ENCODE measurements around the gene NPHP3. TPM values are rescaled to one million over a fixed set of nuclear protein-coding genes. Genes with fewer than 3 reads are reported as not detected.
"Not testable (repeated sequence)": the region's sequence is repeated elsewhere in the genome, so short reads cannot be mapped to it uniquely, and the experiment has no call there.

Gene NPHP3
- total RNA-seq, 4 donors from 2014 or later: 22.7 to 31.1 (median 26.4) TPM

DNA sequence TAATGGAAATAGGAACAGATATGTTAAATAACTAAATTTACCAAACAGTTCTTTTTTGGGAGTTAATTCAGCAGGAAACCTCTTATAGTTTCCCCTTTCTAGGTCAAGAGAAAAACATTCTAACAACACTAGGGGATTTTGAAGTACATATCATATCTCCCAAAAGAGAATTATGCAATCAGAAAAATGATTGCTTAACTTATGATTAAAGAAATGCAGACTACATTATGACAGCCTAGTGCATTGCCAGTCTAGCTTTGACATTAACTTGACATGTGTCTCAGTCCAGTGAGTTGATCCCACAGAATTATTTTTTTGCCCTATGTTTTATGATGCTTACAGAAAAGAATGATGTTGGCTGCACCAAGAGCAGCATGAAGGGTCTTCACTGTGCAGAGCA is 31.7 kb upstream of the NPHP3 start:
- Histone ChIP-seq H3K4me3 (no peak overlapping the region), H3K9me3 (no peaks in the 10 kb centered on the region), H3K27me3 (no peaks in the 10 kb centered on the region), H3K36me3 (no peaks in the 10 kb centered on the region), H3K4me1 (peaks cover 0 to 10% (median 0%) of the 10 kb centered on the region in 4 donors), H3K27ac (replicated peaks in 1 of 4) (no peak overlapping the region)
- TF ChIP-seq EP300 (IDR thresholded peaks at IDR 0.05): no peak
- TF ChIP-seq POLR2AphosphoS5 (IDR thresholded peaks at IDR 0.05): no peak
- TF ChIP-seq POLR2A (IDR thresholded peaks at IDR 0.05; ENCODE audit: low read depth): no peak
- TF ChIP-seq, protein P1, sequence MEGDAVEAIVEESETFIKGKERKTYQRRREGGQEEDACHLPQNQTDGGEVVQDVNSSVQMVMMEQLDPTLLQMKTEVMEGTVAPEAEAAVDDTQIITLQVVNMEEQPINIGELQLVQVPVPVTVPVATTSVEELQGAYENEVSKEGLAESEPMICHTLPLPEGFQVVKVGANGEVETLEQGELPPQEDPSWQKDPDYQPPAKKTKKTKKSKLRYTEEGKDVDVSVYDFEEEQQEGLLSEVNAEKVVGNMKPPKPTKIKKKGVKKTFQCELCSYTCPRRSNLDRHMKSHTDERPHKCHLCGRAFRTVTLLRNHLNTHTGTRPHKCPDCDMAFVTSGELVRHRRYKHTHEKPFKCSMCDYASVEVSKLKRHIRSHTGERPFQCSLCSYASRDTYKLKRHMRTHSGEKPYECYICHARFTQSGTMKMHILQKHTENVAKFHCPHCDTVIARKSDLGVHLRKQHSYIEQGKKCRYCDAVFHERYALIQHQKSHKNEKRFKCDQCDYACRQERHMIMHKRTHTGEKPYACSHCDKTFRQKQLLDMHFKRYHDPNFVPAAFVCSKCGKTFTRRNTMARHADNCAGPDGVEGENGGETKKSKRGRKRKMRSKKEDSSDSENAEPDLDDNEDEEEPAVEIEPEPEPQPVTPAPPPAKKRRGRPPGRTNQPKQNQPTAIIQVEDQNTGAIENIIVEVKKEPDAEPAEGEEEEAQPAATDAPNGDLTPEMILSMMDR (IDR thresholded peaks at IDR 0.05): no peak
- DNase-seq (ENCODE audit: extremely low spot score): no peak
- intact Hi-C loops (cut with DNase I): no loop called here

DNA sequence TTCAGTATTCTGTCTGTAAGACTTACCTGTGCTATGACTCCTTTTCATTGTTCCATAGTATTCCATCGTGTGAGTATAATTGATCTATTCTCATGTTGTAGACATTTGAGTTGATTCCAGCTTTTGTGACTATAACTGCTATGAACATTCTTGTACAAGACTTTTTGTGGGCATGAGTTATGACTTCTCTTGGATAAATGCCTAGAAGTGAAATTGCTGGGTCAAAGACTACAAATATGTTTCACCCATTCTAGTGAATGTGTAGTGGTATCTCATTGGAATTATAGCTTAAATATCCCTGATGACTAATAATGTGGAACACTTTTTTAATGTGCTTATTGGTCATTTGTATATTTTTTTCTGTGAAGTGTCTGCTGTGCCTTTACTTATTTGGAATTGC is 27.6 kb upstream of the NPHP3 start:
- intact Hi-C loops (cut with DNase I): no loop called here
- 77% methylated on average over 1 of the region's 1 CpG for WGBS
- no peaks in the 10 kb centered on the region for H3K9me3 ChIP-seq
- H3K27me3 ChIP-seq: no peaks in the 10 kb centered on the region
- peaks cover 0 to 10% (median 0%) of the 10 kb centered on the region in 4 donors for H3K4me1 ChIP-seq
- no peak for DNase-seq (ENCODE audit: extremely low spot score)
- no peak overlapping the region for H3K4me3 ChIP-seq
- no peaks in the 10 kb centered on the region for H3K36me3 ChIP-seq
- TF ChIP-seq POLR2A (IDR thresholded peaks at IDR 0.05; ENCODE audit: low read depth) (no peak), POLR2AphosphoS5 (IDR thresholded peaks at IDR 0.05) (no peak), EP300 (IDR thresholded peaks at IDR 0.05) (no peak)
- TF ChIP-seq, protein P1 (IDR thresholded peaks at IDR 0.05): no peak
- H3K27ac ChIP-seq (replicated peaks in 1 of 4): no peak overlapping the region

DNA sequence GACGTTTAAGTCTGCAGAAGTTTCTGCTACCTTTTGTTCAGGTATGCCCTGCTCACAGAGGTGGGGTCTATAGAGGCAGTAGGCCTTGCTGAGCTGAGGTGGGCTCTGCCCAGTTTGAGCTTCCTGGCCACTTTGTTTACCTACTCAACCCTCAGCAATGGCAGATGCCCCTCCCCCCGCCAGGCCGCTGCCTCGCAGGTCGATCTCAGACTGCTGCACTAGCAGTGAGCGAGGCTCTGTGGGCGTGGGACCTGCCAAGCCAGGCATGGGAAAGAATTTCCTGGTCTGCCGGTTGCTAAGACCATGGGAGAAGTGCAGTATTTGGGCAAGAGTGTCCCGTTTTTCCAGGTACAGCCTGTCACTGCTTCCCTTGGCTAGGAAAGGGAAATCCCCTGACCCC is 24.5 kb upstream of the NPHP3 start:
- intact Hi-C loops (cut with DNase I); H3K27me3 ChIP-seq; H3K36me3 ChIP-seq; H3K9me3 ChIP-seq; H3K27ac ChIP-seq (replicated peaks in 1 of 4); H3K4me3 ChIP-seq; H3K4me1 ChIP-seq; DNase-seq (ENCODE audit: extremely low spot score): not testable (repeated sequence)
- 88% methylated on average over 5 of the region's 9 CpGs for WGBS

DNA sequence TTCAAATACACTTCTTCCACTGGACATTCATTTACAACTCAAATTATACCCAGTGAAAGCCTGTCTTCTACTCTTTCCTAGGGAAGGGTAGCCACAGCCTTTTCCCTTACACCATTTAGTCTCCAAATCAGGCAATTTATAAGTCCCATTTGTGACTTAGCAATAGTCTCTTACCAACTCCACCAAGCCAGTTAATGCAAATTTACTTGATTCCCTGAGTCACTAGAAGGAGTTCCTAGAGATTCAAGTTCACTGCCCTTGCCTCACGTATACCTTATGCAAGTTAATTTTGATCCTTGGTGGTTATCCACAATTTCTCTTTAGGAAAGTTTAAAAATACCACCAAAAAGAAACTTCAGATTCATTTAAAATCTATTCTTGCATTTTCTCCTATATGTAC is 16.1 kb upstream of the NPHP3 start:
- H3K4me3 ChIP-seq: no peak overlapping the region
- TF ChIP-seq POLR2A (IDR thresholded peaks at IDR 0.05; ENCODE audit: low read depth) (no peak), EP300 (IDR thresholded peaks at IDR 0.05) (no peak), POLR2AphosphoS5 (IDR thresholded peaks at IDR 0.05) (no peak)
- TF ChIP-seq, protein P1 (IDR thresholded peaks at IDR 0.05): no peak
- H3K27me3 ChIP-seq: no peaks in the 10 kb centered on the region
- H3K27ac ChIP-seq (replicated peaks in 1 of 4): no peak overlapping the region
- intact Hi-C loops (cut with DNase I): no loop called here
- H3K9me3 ChIP-seq: no peaks in the 10 kb centered on the region
- H3K4me1 ChIP-seq: no peaks in the 10 kb centered on the region
- H3K36me3 ChIP-seq: no peaks in the 10 kb centered on the region
- DNase-seq (ENCODE audit: extremely low spot score): no peak
- 97% methylated on average over 1 of the region's 1 CpG for WGBS

DNA sequence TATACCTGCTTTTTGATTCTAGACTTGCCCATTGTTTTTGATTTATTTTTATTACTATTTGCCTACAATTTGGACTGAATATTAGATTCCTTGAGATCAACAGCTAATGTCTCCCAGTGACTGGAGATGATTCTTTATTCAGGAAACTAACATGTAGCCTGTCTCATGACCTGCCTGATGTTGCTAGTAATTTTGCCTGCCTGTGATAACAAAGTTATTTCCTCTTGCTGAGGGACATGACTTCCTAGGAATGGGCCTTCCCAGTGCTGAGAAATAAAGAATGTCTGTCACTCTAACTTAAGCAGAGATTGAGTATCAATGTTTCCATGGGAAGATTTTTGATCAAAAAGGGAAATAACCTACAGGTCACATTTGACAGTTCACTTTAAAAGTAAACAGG is 13.4 kb upstream of the NPHP3 start:
- intact Hi-C loops (cut with DNase I): no loop called here
- DNase-seq (ENCODE audit: extremely low spot score): no peak
- peaks cover 0 to 8% (median 0%) of the 10 kb centered on the region in 4 donors for H3K4me1 ChIP-seq
- H3K27me3 ChIP-seq: no peaks in the 10 kb centered on the region
- no peaks in the 10 kb centered on the region for H3K9me3 ChIP-seq
- H3K27ac ChIP-seq (replicated peaks in 1 of 4): no peak overlapping the region
- TF ChIP-seq EP300 (IDR thresholded peaks at IDR 0.05): no peak
- TF ChIP-seq POLR2A (IDR thresholded peaks at IDR 0.05; ENCODE audit: low read depth): no peak
- TF ChIP-seq POLR2AphosphoS5 (IDR thresholded peaks at IDR 0.05): no peak
- TF ChIP-seq, protein P1 (IDR thresholded peaks at IDR 0.05): no peak
- no peak overlapping the region for H3K4me3 ChIP-seq
- H3K36me3 ChIP-seq: no peaks in the 10 kb centered on the region

Measured in esophagus muscularis mucosa (tissue), 4 donors.